GM12874 (cell line): ENCODE measurements around the gene NCAN.

Experiments
- CTCF ChIP-seq: IDR thresholded peaks from 2 replicates; pipeline ENCODE4 v1.5.1; 2011; ENCODE audit warnings: low read depth, mild to moderate bottlenecking, control low read depth, low read length, moderate library complexity; ENCODE audit not compliant: insufficient read depth

The NCAN gene

GRCh38 chr19:19203012-19203856, 8.5 kb upstream of the NCAN start, which contains the start of gene NR2C2AP:
Gene NR2C2AP, minus strand, starts transcription at chr19:19203414. Its CDS starts 354 bp downstream, at chr19:19203060.
- no peak for TF ChIP-seq CTCF

GRCh38 chr19:19204181-19204580, 7.6 kb upstream of the NCAN start:
- TF ChIP-seq CTCF = no peak

GRCh38 chr19:19205416-19206410, 6.0 kb upstream of the NCAN start:
- TF ChIP-seq CTCF = no peak

GRCh38 chr19:19206938-19207337, 4.8 kb upstream of the NCAN start:
- no peak for TF ChIP-seq CTCF

- TF ChIP-seq CTCF = no peak
These were observed 3.9 kb upstream of the NCAN start for GRCh38 chr19:19207637-19208572.

GRCh38 chr19:19209372-19209771, 2.4 kb upstream of the NCAN start:
- no peak for TF ChIP-seq CTCF
